Measurements from ENCODE around the gene LRRC7. TPM values are rescaled to one million over a fixed set of nuclear protein-coding genes. Genes with fewer than 3 reads are reported as not detected.

LRRC7 gene
- total and polyA plus RNA-seq, 2 donors, result 0.09 to 0.21 TPM

DNA sequence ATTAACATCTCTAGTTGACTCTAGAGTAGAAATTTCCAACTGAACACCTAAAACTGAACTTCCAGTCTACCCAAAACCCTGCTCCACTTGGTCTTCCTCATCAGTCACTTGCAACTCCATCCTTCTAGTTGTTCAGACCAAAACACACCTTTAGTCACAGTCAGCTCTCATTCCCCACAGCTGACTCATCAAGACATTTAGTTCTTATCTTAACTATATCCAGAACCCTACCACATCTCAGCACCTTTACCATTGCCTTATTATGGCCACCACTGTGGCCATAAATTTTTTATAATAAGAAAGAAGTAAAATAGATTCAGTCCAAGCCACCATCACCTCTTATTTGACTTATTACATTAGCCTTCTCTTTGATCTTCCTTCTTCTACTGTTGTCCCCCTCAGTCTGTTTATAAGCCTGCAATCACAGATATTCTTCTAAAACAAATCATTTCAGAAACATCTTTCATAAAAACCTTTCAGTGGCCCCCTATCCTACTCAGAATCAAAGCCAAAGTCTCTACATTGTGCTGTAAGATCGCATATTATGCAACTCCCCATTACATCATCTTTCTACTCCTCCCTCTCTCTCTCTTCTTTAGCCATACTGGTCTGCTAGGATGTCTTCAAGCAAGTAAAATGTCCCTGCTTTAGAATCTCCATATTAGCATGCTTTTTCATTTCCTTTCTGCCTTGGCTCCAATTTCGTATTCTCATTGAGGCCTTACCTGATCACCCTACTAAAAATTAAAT lies 361.8 kb downstream of the LRRC7 start:
- no peak for DNase-seq (ENCODE audit: low read depth in 6 of 9, low spot score in 9 of 9)
- H3K36me3 ChIP-seq (ENCODE audit: control insufficient read depth in 2 of 2, insufficient read depth in 2 of 2, low read length in 1 of 2), result no peaks in the 10 kb centered on the region
- no peaks in the 10 kb centered on the region for H3K27me3 ChIP-seq (ENCODE audit: control insufficient read depth in 2 of 2, insufficient read depth in 1 of 2, low read length in 1 of 2)
- 95% methylated on average over 2 of the region's 2 CpGs for WGBS
- H3K4me1 ChIP-seq (ENCODE audit: control insufficient read depth in 2 of 2, insufficient read depth in 2 of 2, low read length in 2 of 2), result no peaks in the 10 kb centered on the region
- H3K27ac ChIP-seq (ENCODE audit: low read depth in 1 of 2, low read length in 1 of 2), result no peak overlapping the region
- no peak overlapping the region for H3K4me3 ChIP-seq (ENCODE audit: low read length in 2 of 2)
- H3K9me3 ChIP-seq (ENCODE audit: control insufficient read depth in 2 of 2, insufficient read depth in 1 of 2, low read length in 1 of 2), result no peaks in the 10 kb centered on the region

DNA sequence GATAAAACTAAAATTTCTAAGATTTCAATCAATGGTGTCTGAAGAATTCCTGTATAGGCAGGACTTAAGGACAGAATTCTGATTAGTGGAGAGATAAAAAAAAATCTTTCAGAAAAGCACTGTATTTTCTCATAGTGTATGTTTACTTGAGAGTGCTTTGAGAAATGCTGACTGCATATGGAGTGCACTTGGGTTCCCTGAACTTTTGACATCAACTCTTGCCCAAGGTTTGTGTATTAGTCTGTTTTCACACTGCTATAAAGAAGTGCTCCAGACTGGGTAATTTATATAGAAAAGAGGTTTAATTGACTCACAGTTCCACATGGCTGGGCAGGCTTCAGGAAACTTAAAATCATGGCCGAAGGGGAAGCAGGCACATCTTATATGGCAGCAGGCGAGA lies 362.7 kb downstream of the LRRC7 start:
- WGBS, result 92% methylated on average over 2 of the region's 2 CpGs
- Histone ChIP-seq H3K4me1 (ENCODE audit: control insufficient read depth in 2 of 2, insufficient read depth in 2 of 2, low read length in 2 of 2) (no peaks in the 10 kb centered on the region), H3K36me3 (ENCODE audit: control insufficient read depth in 2 of 2, insufficient read depth in 2 of 2, low read length in 1 of 2) (no peaks in the 10 kb centered on the region), H3K27ac (ENCODE audit: low read depth in 1 of 2, low read length in 1 of 2) (no peak overlapping the region), H3K4me3 (ENCODE audit: low read length in 2 of 2) (no peak overlapping the region), H3K27me3 (ENCODE audit: control insufficient read depth in 2 of 2, insufficient read depth in 1 of 2, low read length in 1 of 2) (no peaks in the 10 kb centered on the region), H3K9me3 (ENCODE audit: control insufficient read depth in 2 of 2, insufficient read depth in 1 of 2, low read length in 1 of 2) (no peaks in the 10 kb centered on the region)
- DNase-seq (ENCODE audit: low read depth in 6 of 9, low spot score in 9 of 9), result no peak

DNA sequence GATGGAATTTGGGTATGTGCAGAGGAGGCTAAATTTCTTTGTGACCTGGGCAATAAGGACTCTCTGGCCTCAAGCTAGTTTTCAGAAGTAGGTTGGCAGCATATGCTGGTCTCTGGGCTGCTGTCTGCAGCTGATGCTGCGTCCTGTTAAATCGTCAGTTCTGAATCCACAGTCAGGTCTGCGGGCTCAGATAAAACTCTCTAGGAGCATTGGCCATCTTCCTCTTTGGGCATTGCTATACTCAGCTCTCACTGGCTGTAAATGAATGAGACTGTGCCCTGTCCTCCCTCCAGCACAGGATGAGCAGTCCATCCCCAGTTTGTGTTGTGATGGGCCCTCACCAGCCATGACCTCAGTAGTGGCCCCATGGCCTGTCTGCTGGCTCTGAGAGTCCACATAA lies 365.0 kb downstream of the LRRC7 start:
- DNase-seq (ENCODE audit: low read depth in 6 of 9, low spot score in 9 of 9), result no peak
- no peaks in the 10 kb centered on the region for H3K36me3 ChIP-seq (ENCODE audit: control insufficient read depth in 2 of 2, insufficient read depth in 2 of 2, low read length in 1 of 2)
- WGBS, result 85% methylated on average over 3 of the region's 3 CpGs
- no peak overlapping the region for H3K4me3 ChIP-seq (ENCODE audit: low read length in 2 of 2)
- no peaks in the 10 kb centered on the region for H3K27me3 ChIP-seq (ENCODE audit: control insufficient read depth in 2 of 2, insufficient read depth in 1 of 2, low read length in 1 of 2)
- no peak overlapping the region for H3K27ac ChIP-seq (ENCODE audit: low read depth in 1 of 2, low read length in 1 of 2)
- H3K9me3 ChIP-seq (ENCODE audit: control insufficient read depth in 2 of 2, insufficient read depth in 1 of 2, low read length in 1 of 2), result no peaks in the 10 kb centered on the region
- H3K4me1 ChIP-seq (ENCODE audit: control insufficient read depth in 2 of 2, insufficient read depth in 2 of 2, low read length in 2 of 2), result no peaks in the 10 kb centered on the region

DNA sequence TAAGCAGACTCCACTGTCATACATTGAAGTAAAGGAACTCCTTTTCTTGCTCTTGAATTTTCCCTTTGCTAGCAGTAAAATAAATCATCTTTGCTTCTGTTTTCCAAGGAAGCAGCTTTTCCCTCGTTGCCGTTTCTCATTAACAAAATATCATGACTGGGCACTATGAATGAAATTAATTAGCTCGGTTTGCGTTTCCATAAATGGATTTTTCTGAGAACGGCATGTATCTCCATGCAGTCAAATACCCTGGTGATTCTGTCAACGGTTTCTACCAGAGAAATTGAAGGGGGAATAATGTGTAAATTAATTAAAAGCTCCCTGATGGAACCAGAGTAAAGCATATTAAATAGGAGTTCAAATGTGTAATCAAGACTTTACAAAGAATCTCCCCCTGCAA lies 372.5 kb downstream of the LRRC7 start:
- H3K36me3 ChIP-seq (ENCODE audit: control insufficient read depth in 2 of 2, insufficient read depth in 2 of 2, low read length in 1 of 2), result no peaks in the 10 kb centered on the region
- DNase-seq (ENCODE audit: low read depth in 6 of 9, low spot score in 9 of 9), result no peak
- 90% methylated on average over 6 of the region's 6 CpGs for WGBS
- no peak overlapping the region for H3K4me3 ChIP-seq (ENCODE audit: low read length in 2 of 2)
- H3K9me3 ChIP-seq (ENCODE audit: control insufficient read depth in 2 of 2, insufficient read depth in 1 of 2, low read length in 1 of 2), result no peaks in the 10 kb centered on the region
- no peaks in the 10 kb centered on the region for H3K27me3 ChIP-seq (ENCODE audit: control insufficient read depth in 2 of 2, insufficient read depth in 1 of 2, low read length in 1 of 2)
- no peak overlapping the region for H3K27ac ChIP-seq (ENCODE audit: low read depth in 1 of 2, low read length in 1 of 2)
- no peaks in the 10 kb centered on the region for H3K4me1 ChIP-seq (ENCODE audit: control insufficient read depth in 2 of 2, insufficient read depth in 2 of 2, low read length in 2 of 2)

DNA sequence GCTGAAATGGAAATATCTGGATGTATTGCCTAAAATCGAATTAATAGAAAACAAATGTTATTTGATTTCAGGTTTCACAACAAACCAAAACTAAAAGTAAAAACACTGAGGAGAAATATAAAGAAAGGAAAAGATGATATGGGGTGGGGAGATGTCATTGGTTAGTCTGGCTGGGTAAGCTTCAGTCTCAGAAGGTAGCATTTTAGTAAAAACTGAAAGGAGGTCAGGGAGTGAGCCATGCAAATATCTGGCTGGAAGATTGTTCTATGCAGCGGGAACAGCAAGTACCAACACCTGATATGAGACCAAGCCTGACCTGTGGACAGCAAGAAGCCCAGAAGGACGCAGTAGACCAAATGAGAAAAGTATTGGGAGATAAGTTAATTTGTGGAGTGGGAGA lies 373.1 kb downstream of the LRRC7 start:
- DNase-seq (ENCODE audit: low read depth in 6 of 9, low spot score in 9 of 9), result no peak
- Histone ChIP-seq H3K4me3 (ENCODE audit: low read length in 2 of 2) (no peak overlapping the region), H3K27me3 (ENCODE audit: control insufficient read depth in 2 of 2, insufficient read depth in 1 of 2, low read length in 1 of 2) (no peaks in the 10 kb centered on the region), H3K4me1 (ENCODE audit: control insufficient read depth in 2 of 2, insufficient read depth in 2 of 2, low read length in 2 of 2) (no peaks in the 10 kb centered on the region), H3K27ac (ENCODE audit: low read depth in 1 of 2, low read length in 1 of 2) (no peak overlapping the region), H3K9me3 (ENCODE audit: control insufficient read depth in 2 of 2, insufficient read depth in 1 of 2, low read length in 1 of 2) (no peaks in the 10 kb centered on the region), H3K36me3 (ENCODE audit: control insufficient read depth in 2 of 2, insufficient read depth in 2 of 2, low read length in 1 of 2) (no peaks in the 10 kb centered on the region)
- 86% methylated on average over 3 of the region's 3 CpGs for WGBS

DNA sequence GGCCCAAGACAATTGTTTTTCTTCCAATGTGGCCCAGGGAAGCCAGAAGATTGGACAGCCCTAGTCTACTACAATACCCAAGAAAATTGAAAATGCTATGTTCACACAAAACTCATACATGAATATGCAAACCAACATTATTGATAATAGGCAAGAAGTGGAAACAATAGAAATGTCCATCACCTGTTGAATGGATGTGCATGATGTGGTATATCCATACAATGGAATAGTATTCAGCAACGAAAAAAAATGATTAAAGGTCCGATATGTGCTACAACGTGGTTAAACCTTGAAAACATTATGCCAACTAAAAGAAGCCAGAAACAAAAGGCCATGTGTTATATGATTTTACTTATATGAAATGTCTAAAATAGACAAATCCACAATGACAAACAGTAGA lies 375.3 kb downstream of the LRRC7 start:
- no peaks in the 10 kb centered on the region for H3K9me3 ChIP-seq (ENCODE audit: control insufficient read depth in 2 of 2, insufficient read depth in 1 of 2, low read length in 1 of 2)
- no peaks in the 10 kb centered on the region for H3K27me3 ChIP-seq (ENCODE audit: control insufficient read depth in 2 of 2, insufficient read depth in 1 of 2, low read length in 1 of 2)
- DNase-seq (ENCODE audit: low read depth in 6 of 9, low spot score in 9 of 9), result no peak
- WGBS, result 90% methylated on average over 3 of the region's 3 CpGs
- H3K4me1 ChIP-seq (ENCODE audit: control insufficient read depth in 2 of 2, insufficient read depth in 2 of 2, low read length in 2 of 2), result no peaks in the 10 kb centered on the region
- no peak overlapping the region for H3K27ac ChIP-seq (ENCODE audit: low read depth in 1 of 2, low read length in 1 of 2)
- no peaks in the 10 kb centered on the region for H3K36me3 ChIP-seq (ENCODE audit: control insufficient read depth in 2 of 2, insufficient read depth in 2 of 2, low read length in 1 of 2)
- H3K4me3 ChIP-seq (ENCODE audit: low read length in 2 of 2), result no peak overlapping the region

DNA sequence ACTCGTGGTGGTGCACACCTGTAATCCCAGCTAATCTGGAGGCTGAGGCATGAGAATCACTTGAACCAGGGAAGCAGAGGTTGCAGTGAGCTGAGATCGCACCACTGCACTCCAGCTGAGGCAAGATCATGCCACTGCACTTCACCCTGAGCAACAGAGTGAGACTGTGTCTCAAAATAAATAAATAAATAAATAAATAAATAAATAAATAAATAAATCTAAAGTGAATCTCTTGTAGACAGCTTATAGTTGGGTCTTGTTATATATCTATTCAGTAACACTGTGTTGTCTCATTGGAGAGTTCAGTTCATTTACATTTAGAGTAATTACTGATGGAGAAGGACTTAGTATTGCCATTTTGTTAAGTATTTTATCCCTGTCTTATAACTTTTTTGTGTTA lies 379.2 kb downstream of the LRRC7 start:
- no peak for DNase-seq (ENCODE audit: low read depth in 6 of 9, low spot score in 9 of 9)
- Histone ChIP-seq H3K9me3 (ENCODE audit: control insufficient read depth in 2 of 2, insufficient read depth in 1 of 2, low read length in 1 of 2) (no peaks in the 10 kb centered on the region), H3K36me3 (ENCODE audit: control insufficient read depth in 2 of 2, insufficient read depth in 2 of 2, low read length in 1 of 2) (no peaks in the 10 kb centered on the region), H3K4me1 (ENCODE audit: control insufficient read depth in 2 of 2, insufficient read depth in 2 of 2, low read length in 2 of 2) (no peaks in the 10 kb centered on the region), H3K27ac (ENCODE audit: low read depth in 1 of 2, low read length in 1 of 2) (no peak overlapping the region), H3K27me3 (ENCODE audit: control insufficient read depth in 2 of 2, insufficient read depth in 1 of 2, low read length in 1 of 2) (no peaks in the 10 kb centered on the region), H3K4me3 (ENCODE audit: low read length in 2 of 2) (no peak overlapping the region)
- WGBS, result 95% methylated on average over 2 of the region's 2 CpGs

DNA sequence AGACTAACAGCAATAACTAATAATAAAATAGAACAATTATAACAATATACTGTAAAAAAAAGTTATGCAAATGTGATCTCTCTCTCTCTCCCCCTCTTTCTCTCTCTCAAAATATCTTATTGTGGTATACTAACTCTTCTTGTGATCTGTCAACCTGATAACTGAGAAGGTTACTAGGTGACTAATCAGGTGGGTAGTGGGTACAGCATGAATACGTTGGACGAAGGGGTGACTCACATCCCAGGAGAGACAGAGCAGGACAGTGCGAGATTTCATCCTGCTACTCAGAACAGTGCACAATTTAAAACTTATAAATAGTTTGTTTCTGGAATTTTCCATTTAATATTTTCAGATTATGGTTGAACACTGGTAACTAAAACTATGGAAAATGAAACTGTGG lies 380.1 kb downstream of the LRRC7 start:
- 96% methylated on average over 3 of the region's 3 CpGs for WGBS
- no peak for DNase-seq (ENCODE audit: low read depth in 6 of 9, low spot score in 9 of 9)
- H3K27me3 ChIP-seq (ENCODE audit: control insufficient read depth in 2 of 2, insufficient read depth in 1 of 2, low read length in 1 of 2), result no peaks in the 10 kb centered on the region

DNA sequence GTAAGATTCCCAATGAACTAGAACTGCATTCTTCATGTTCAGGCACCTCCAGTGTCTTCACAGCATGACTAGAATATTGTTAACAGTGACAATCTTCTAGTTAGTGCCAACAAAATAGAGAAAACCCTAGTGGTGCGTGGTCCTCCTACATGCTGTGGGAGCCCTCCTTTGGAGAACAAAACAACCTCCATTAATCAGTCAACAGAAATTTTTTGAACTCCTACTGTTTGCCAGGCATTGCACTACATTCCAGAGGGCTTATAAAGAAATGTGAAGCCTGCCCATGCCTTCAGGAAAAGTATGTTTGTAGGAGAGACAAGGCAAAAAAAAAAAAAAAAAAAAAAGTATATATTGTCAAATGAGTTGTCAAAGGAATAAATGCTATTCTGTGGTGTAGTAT lies 385.0 kb downstream of the LRRC7 start:
- H3K36me3 ChIP-seq (ENCODE audit: control insufficient read depth in 2 of 2, insufficient read depth in 2 of 2, low read length in 1 of 2), result no peaks in the 10 kb centered on the region
- no peaks in the 10 kb centered on the region for H3K27me3 ChIP-seq (ENCODE audit: control insufficient read depth in 2 of 2, insufficient read depth in 1 of 2, low read length in 1 of 2)
- H3K9me3 ChIP-seq (ENCODE audit: control insufficient read depth in 2 of 2, insufficient read depth in 1 of 2, low read length in 1 of 2), result no peaks in the 10 kb centered on the region
- 86% methylated on average over 1 of the region's 1 CpG for WGBS
- no peak for DNase-seq (ENCODE audit: low read depth in 6 of 9, low spot score in 9 of 9)
- no peak overlapping the region for H3K27ac ChIP-seq (ENCODE audit: low read depth in 1 of 2, low read length in 1 of 2)
- H3K4me1 ChIP-seq (ENCODE audit: control insufficient read depth in 2 of 2, insufficient read depth in 2 of 2, low read length in 2 of 2), result no peaks in the 10 kb centered on the region
- H3K4me3 ChIP-seq (ENCODE audit: low read length in 2 of 2), result no peak overlapping the region

More for the DNA sequence above, 380.1 kb downstream of the LRRC7 start:
- Histone ChIP-seq H3K27ac (ENCODE audit: low read depth in 1 of 2, low read length in 1 of 2) (no peak overlapping the region), H3K9me3 (ENCODE audit: control insufficient read depth in 2 of 2, insufficient read depth in 1 of 2, low read length in 1 of 2) (no peaks in the 10 kb centered on the region), H3K36me3 (ENCODE audit: control insufficient read depth in 2 of 2, insufficient read depth in 2 of 2, low read length in 1 of 2) (no peaks in the 10 kb centered on the region), H3K4me3 (ENCODE audit: low read length in 2 of 2) (no peak overlapping the region), H3K4me1 (ENCODE audit: control insufficient read depth in 2 of 2, insufficient read depth in 2 of 2, low read length in 2 of 2) (no peaks in the 10 kb centered on the region)

Data from thymus (tissue), 11 donors.